Suprapubic skin (tissue), 3 donors: ENCODE data around the gene FTSJ3.

Experiments used
- POLR2AphosphoS5 ChIP-seq, 3 donors: sonication (generic); formaldehyde crosslinking; IDR thresholded peaks; one replicate each; pipeline ENCODE4 v1.6.1; 2017; ENCODE audit warnings: antibody characterized with exemption in 3 of 3
- TF ChIP-seq, protein P1 (sequence below), 2 donors: fragments of 200-600 bp in 1 of 2; fragments of 450-650 bp in 1 of 2; sonication (generic) in 1 of 2; IDR thresholded peaks; one replicate each; pipeline ENCODE4 v1.5.1; 2016 to 2019; ENCODE audit warnings: antibody characterized with exemption in 2 of 2, mild to moderate bottlenecking in 1 of 2, moderate library complexity in 1 of 2

DNA sequence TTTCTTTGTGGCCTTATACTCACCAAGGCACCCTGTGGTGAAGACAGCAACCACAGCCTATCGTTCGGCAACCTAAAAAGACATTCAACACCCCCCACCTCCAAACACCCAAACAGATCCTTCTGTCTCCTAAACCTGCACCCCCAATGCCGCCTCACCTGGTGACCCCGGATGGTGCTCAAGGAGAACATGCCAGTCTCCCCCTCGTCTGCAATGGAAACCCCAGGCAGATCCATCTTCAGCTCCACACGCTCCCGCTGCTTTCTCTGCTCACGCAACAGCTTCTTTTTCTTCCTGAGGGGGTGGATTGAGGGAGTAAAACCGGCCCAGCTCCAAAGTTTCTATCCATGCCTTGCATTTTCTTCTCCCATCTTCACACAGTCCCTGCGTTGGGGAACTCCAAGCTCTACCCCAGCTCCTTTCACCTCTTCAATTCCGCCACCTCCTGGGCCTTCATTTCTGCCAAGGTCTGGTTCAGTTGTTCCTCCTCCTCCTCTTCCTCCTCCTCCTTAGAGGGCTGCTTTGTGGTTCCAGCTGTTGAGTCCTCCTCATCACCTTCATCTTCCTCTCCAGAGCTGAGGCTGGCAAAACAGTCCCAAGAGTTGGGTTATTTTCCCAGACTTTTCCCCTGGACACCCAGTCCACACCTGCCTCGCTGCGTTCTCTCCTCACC, 3.7 kb downstream of the FTSJ3 start:
- TF ChIP-seq POLR2AphosphoS5 (IDR thresholded peaks at IDR 0.05): no peak
- TF ChIP-seq, protein P1, sequence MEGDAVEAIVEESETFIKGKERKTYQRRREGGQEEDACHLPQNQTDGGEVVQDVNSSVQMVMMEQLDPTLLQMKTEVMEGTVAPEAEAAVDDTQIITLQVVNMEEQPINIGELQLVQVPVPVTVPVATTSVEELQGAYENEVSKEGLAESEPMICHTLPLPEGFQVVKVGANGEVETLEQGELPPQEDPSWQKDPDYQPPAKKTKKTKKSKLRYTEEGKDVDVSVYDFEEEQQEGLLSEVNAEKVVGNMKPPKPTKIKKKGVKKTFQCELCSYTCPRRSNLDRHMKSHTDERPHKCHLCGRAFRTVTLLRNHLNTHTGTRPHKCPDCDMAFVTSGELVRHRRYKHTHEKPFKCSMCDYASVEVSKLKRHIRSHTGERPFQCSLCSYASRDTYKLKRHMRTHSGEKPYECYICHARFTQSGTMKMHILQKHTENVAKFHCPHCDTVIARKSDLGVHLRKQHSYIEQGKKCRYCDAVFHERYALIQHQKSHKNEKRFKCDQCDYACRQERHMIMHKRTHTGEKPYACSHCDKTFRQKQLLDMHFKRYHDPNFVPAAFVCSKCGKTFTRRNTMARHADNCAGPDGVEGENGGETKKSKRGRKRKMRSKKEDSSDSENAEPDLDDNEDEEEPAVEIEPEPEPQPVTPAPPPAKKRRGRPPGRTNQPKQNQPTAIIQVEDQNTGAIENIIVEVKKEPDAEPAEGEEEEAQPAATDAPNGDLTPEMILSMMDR (IDR thresholded peaks at IDR 0.05): no peak
